Fibroblast of lung (primary cell): ENCODE results near the gene FOXB2.

Source experiments
- EZH2 ChIP-seq: IDR thresholded peaks from 2 replicates; pipeline ENCODE4 v1.5.1; 2012; ENCODE audit warnings: low read length, control low read depth, mild to moderate bottlenecking; ENCODE audit errors: missing control alignments
- TF ChIP-seq, protein P1 (sequence below), 2 donors: IDR thresholded peaks in 1 of 2; conservative IDR thresholded peaks in 1 of 2; 1 replicate in 1 of 2; 2 replicates in 1 of 2; pipeline ENCODE4 v1.5.1; 2011 to 2012; ENCODE audit warnings: low read length in 2 of 2, control low read depth in 1 of 2, inconsistent platforms in 1 of 2, low read depth in 1 of 2, mild to moderate bottlenecking in 1 of 2

DNA sequence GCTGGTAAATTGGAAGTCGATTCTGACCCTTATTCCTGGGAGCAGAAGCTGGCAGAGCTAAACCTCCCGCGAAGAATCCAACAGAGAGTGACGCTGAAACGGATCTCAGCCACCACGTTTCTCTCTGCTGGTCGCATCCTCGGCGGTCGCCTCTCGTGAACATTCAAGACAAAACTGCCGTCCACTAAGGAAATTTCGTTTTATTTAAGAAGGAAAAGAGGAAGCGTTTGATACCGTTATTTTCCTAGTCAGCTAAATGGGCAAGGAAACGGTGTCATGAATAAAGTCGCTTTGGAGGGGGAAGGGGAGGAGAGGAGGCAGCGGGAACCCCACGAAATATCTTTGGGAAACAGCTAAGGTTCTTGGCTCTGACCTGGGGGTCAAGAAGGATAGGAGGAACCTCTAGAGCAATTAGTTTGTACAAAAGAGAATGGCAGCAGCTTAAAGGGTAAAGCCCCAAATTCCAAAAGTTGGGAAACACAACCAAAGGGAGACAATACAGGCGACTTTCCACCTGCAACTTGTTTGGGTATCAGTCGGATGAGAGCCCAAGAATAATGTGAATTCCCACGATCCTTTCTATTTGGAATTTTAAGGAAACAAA is 1.9 kb downstream of the FOXB2 start:
- TF ChIP-seq, protein P1, sequence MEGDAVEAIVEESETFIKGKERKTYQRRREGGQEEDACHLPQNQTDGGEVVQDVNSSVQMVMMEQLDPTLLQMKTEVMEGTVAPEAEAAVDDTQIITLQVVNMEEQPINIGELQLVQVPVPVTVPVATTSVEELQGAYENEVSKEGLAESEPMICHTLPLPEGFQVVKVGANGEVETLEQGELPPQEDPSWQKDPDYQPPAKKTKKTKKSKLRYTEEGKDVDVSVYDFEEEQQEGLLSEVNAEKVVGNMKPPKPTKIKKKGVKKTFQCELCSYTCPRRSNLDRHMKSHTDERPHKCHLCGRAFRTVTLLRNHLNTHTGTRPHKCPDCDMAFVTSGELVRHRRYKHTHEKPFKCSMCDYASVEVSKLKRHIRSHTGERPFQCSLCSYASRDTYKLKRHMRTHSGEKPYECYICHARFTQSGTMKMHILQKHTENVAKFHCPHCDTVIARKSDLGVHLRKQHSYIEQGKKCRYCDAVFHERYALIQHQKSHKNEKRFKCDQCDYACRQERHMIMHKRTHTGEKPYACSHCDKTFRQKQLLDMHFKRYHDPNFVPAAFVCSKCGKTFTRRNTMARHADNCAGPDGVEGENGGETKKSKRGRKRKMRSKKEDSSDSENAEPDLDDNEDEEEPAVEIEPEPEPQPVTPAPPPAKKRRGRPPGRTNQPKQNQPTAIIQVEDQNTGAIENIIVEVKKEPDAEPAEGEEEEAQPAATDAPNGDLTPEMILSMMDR (conservative IDR thresholded peaks at IDR 0.05 in 1 of 2, IDR thresholded peaks at IDR 0.05 in 1 of 2; ENCODE audit: low read depth in 1 of 2, low read length in 2 of 2): no peak
- TF ChIP-seq EZH2: no peak
